Measurements from ENCODE around the gene TCF12. TPM values are rescaled to one million over a fixed set of nuclear protein-coding genes. Genes with fewer than 3 reads are reported as not detected.

TCF12 gene
- total and polyA plus RNA-seq, 2 of the 8 experiments (the other 6 are each of a cell fraction or from before 2014, with no cell fraction given): 85.8 to 101 TPM

- H3K23me2 ChIP-seq (ENCODE audit: low read depth, low read length): no peaks in the 10 kb centered on the region; the same call in 1 of the 2 replicates
- no peak overlapping the region for H3K4me3 ChIP-seq (ENCODE audit: extremely low read depth in 1 of 4, insufficient read depth in 2 of 4, low read depth in 3 of 4, low read length in 4 of 4)
- DNase-seq (ENCODE audit: low read depth in 1 of 2, low spot score in 2 of 2) (no peak), FAIRE-seq (no peak)
- WGBS, 2 experiments (ENCODE audit: extremely low coverage in 1 of 2, insufficient coverage in 1 of 2, insufficient read length in 1 of 2, insufficient replicate concordance in 2 of 2, low coverage in 1 of 2, low lambda C conversion rate in 2 of 2, missing lambda C conversion rate in 1 of 2): 74% methylated on average over 2 of the region's 2 CpGs; no CpG with 5 or more reads in 1 of the 2 experiments
- H2BK12ac ChIP-seq (ENCODE audit: low read depth, low read length): no peak overlapping the region
- no peak overlapping the region for H3K14ac ChIP-seq (ENCODE audit: insufficient read length)
- H2BK120ac ChIP-seq (replicated peaks; ENCODE audit: low read depth, low read length): no peak overlapping the region
- H3K36me3 ChIP-seq (ENCODE audit: control insufficient read depth in 2 of 4, insufficient read depth in 4 of 4, low read length in 3 of 4): no peaks in the 10 kb centered on the region
- ChIA-PET POLR2A (ENCODE audit: partially characterized antibody) (no interaction called here), CTCF (ENCODE audit: partially characterized antibody) (interaction anchor here (0.7 to 1.3 kb wide), 3 partner anchors 14 to 78 kb away, joined by 3 read pairs; no protein-coding TSS in a partner anchor)
- H3K9ac ChIP-seq (replicated peaks in 1 of 4; ENCODE audit: extremely low read depth in 1 of 4, low read depth in 3 of 4, low read length in 3 of 4): no peak overlapping the region
- H4K91ac ChIP-seq (replicated peaks; ENCODE audit: insufficient read length, low read length): no peak overlapping the region
- H3K4me2 ChIP-seq (ENCODE audit: insufficient read depth in 1 of 2, low read depth in 2 of 2, low read length in 2 of 2): no peak overlapping the region
- H2BK5ac ChIP-seq (ENCODE audit: low read depth, low read length): no peak overlapping the region
- H3K56ac ChIP-seq (replicated peaks; ENCODE audit: insufficient read length, low read depth, low read length): no peak overlapping the region
- H2BK15ac ChIP-seq (ENCODE audit: low read length): no peak overlapping the region
- no peak overlapping the region for H3K27ac ChIP-seq (ENCODE audit: low read depth, low read length)
- H3K79me1 ChIP-seq (ENCODE audit: low read depth, low read length): no peaks in the 10 kb centered on the region
- H3K79me2 ChIP-seq (ENCODE audit: control insufficient read depth in 1 of 2, insufficient read depth in 2 of 2, low read length in 2 of 2): peaks cover 0 to 63% of the 10 kb centered on the region in 2 experiments; a peak in 2 of 4 replicates
- no peaks in the 10 kb centered on the region for H4K20me1 ChIP-seq (replicated peaks in 1 of 2; ENCODE audit: control insufficient read depth in 1 of 2, insufficient read depth in 2 of 2, low read length in 2 of 2)
- H3K4ac ChIP-seq (replicated peaks; ENCODE audit: insufficient read length, low read depth, low read length): no peak overlapping the region
- no peak overlapping the region for H2AK5ac ChIP-seq (ENCODE audit: low read depth, low read length)
- no peak overlapping the region for H4K8ac ChIP-seq (ENCODE audit: extremely low read depth, insufficient read depth, low read length)
- no peak overlapping the region for H4K5ac ChIP-seq (ENCODE audit: insufficient read length, low read depth, low read length)
- H2BK20ac ChIP-seq (ENCODE audit: low read length): no peak overlapping the region
- H3K9me3 ChIP-seq (ENCODE audit: insufficient read depth in 2 of 2, low read depth in 1 of 2, low read length in 1 of 2): no peaks in the 10 kb centered on the region
- TF ChIP-seq USF2 (IDR thresholded peaks at IDR 0.05; ENCODE audit: low read length): no peak
- no peak for TF ChIP-seq SAP30 (IDR thresholded peaks at IDR 0.05; ENCODE audit: insufficient read depth, insufficient replicate concordance, low read length)
- no peak for TF ChIP-seq TCF12 (IDR thresholded peaks at IDR 0.05; ENCODE audit: low read depth, low read length)
- no peak for TF ChIP-seq KDM5A (IDR thresholded peaks at IDR 0.05; ENCODE audit: low read length)
- H3K23ac ChIP-seq (ENCODE audit: insufficient read length): no peak overlapping the region
- H3K4me1 ChIP-seq (replicated peaks in 1 of 4; ENCODE audit: control insufficient read depth in 3 of 4, insufficient read depth in 4 of 4, low read length in 3 of 4): peaks cover 0 to 7% (median 1%) of the 10 kb centered on the region in 4 experiments; a peak in 2 of 7 replicates
- H3K18ac ChIP-seq (ENCODE audit: extremely low read depth, low read length): no peak overlapping the region
- H2AFZ ChIP-seq (ENCODE audit: low read length): no peak overlapping the region
- H3K27me3 ChIP-seq (replicated peaks in 1 of 4; ENCODE audit: control insufficient read depth in 3 of 4, extremely low read depth in 1 of 4, insufficient read depth in 3 of 4, low read length in 3 of 4): no peaks in the 10 kb centered on the region
Observed at GRCh38 chr15:57216288-57216687, 297.8 kb downstream of the TCF12 start.
